ENCODE results near the gene VMAC. TPM values are rescaled to one million over a fixed set of nuclear protein-coding genes. Genes with fewer than 3 reads are reported as not detected.

VMAC gene
- total RNA-seq, 2 experiments from 2014 or later = 23.4 to 25.3 TPM

DNA sequence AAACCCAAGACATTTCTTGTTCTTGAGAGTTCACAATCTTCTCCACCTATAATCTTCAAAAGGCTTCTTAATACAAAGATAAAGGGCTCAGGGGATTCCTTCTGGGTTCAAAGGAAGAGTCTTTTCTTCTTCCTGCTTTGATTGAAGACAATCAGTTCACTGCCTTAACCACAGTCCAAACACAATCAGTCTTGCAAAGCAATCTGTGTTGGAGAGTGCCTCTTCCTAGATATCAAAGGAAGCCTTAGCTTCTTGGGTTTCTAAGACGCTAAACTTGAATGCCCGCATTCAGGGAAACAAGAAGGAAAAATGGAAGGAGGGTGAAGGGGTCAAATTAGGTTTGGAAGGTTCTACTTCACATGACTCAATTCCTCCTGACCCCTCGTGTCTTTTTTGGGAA lies 46.1 kb downstream of the VMAC start:
- ChIA-PET CTCF (interaction anchor here (1.6 to 4.2 kb wide), 2 partner anchors 11 to 17 kb away, joined by 5 to 19 read pairs; no protein-coding TSS in a partner anchor), POLR2A (interaction anchor here (1.0 to 7.4 kb wide), 5 partner anchors 9 to 123 kb away, joined by 3 to 93 read pairs (median 4); no protein-coding TSS in a partner anchor)
- H3K9me3 Mint-ChIP-seq = no peaks in the 10 kb centered on the region
- peak in 3 of 14 experiments; percentile 11 to 54 (median 50) for DNase-seq
- H3K4me1 Mint-ChIP-seq (ENCODE audit: low read depth) = peaks cover 89% of the 10 kb centered on the region
- intact Hi-C loops (cut with DNase I, micrococcal nuclease) = no loop called here
- Histone ChIP-seq H3K27me3 (ENCODE audit: control insufficient read depth in 1 of 2, insufficient read depth in 2 of 2, low read length in 2 of 2) (no peaks in the 10 kb centered on the region), H3K27ac (ENCODE audit: low read depth in 1 of 2, low read length in 2 of 2) (peak overlapping the region in 1 of 2 donors; percentile 49), H3K4me3 (ENCODE audit: low read length) (no peak overlapping the region), H3K4me1 (ENCODE audit: insufficient read depth, low read length) (peaks cover 94% of the 10 kb centered on the region), H3K9me3 (ENCODE audit: control insufficient read depth in 1 of 2, insufficient read depth in 1 of 2, low read length in 2 of 2) (no peaks in the 10 kb centered on the region), H3K36me3 (ENCODE audit: insufficient read depth, low read length) (peaks cover 15% of the 10 kb centered on the region)
- TF ChIP-seq, protein P1, sequence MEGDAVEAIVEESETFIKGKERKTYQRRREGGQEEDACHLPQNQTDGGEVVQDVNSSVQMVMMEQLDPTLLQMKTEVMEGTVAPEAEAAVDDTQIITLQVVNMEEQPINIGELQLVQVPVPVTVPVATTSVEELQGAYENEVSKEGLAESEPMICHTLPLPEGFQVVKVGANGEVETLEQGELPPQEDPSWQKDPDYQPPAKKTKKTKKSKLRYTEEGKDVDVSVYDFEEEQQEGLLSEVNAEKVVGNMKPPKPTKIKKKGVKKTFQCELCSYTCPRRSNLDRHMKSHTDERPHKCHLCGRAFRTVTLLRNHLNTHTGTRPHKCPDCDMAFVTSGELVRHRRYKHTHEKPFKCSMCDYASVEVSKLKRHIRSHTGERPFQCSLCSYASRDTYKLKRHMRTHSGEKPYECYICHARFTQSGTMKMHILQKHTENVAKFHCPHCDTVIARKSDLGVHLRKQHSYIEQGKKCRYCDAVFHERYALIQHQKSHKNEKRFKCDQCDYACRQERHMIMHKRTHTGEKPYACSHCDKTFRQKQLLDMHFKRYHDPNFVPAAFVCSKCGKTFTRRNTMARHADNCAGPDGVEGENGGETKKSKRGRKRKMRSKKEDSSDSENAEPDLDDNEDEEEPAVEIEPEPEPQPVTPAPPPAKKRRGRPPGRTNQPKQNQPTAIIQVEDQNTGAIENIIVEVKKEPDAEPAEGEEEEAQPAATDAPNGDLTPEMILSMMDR (IDR thresholded peaks at IDR 0.05) = no peak
- H3K36me3 Mint-ChIP-seq (ENCODE audit: low read depth) = peaks cover 26% of the 10 kb centered on the region
- ATAC-seq (ENCODE audit: poor library complexity) = no peak
- H3K27me3 Mint-ChIP-seq = no peaks in the 10 kb centered on the region
- H3K4me3 Mint-ChIP-seq = peak overlapping the region; percentile 67
- peak overlapping the region; percentile 92 for H3K27ac Mint-ChIP-seq

- intact Hi-C loops (cut with DNase I, micrococcal nuclease) = no loop called here
- CTCF ChIA-PET = interaction anchor here (1.7 to 2.8 kb wide), 2 partner anchors 10 to 17 kb away, joined by 8 to 13 read pairs; no protein-coding TSS in a partner anchor
- ATAC-seq (ENCODE audit: poor library complexity) (no peak), DNase-seq (peak in 1 of 14 experiments; percentile 33)
- Histone ChIP-seq H3K27ac (ENCODE audit: low read depth in 1 of 2, low read length in 2 of 2) (peak overlapping the region in 1 of 2 donors; percentile 55), H3K9me3 (ENCODE audit: control insufficient read depth in 1 of 2, insufficient read depth in 1 of 2, low read length in 2 of 2) (no peaks in the 10 kb centered on the region), H3K36me3 (ENCODE audit: insufficient read depth, low read length) (peaks cover 14% of the 10 kb centered on the region), H3K4me3 (ENCODE audit: low read length) (no peak overlapping the region), H3K27me3 (ENCODE audit: control insufficient read depth in 1 of 2, insufficient read depth in 2 of 2, low read length in 2 of 2) (no peaks in the 10 kb centered on the region), H3K4me1 (ENCODE audit: insufficient read depth, low read length) (peaks cover 90% of the 10 kb centered on the region)
- H3K27me3 Mint-ChIP-seq = no peaks in the 10 kb centered on the region
- POLR2A ChIA-PET = interaction anchor here (0.8 to 7.4 kb wide), 9 partner anchors 9 to 124 kb away, joined by 3 to 93 read pairs (median 3); partner anchors contain the start of gene NDUFA11
- peak overlapping the region; percentile 92 for H3K27ac Mint-ChIP-seq
- TF ChIP-seq, protein P1 (IDR thresholded peaks at IDR 0.05) = no peak
- H3K4me1 Mint-ChIP-seq (ENCODE audit: low read depth) = peaks cover 87% of the 10 kb centered on the region
- H3K9me3 Mint-ChIP-seq = no peaks in the 10 kb centered on the region
- peaks cover 26% of the 10 kb centered on the region for H3K36me3 Mint-ChIP-seq (ENCODE audit: low read depth)
- peak overlapping the region; percentile 67 for H3K4me3 Mint-ChIP-seq
These were observed 46.7 kb downstream of the VMAC start for GRCh38 chr19:5951338-5951861.

DNA sequence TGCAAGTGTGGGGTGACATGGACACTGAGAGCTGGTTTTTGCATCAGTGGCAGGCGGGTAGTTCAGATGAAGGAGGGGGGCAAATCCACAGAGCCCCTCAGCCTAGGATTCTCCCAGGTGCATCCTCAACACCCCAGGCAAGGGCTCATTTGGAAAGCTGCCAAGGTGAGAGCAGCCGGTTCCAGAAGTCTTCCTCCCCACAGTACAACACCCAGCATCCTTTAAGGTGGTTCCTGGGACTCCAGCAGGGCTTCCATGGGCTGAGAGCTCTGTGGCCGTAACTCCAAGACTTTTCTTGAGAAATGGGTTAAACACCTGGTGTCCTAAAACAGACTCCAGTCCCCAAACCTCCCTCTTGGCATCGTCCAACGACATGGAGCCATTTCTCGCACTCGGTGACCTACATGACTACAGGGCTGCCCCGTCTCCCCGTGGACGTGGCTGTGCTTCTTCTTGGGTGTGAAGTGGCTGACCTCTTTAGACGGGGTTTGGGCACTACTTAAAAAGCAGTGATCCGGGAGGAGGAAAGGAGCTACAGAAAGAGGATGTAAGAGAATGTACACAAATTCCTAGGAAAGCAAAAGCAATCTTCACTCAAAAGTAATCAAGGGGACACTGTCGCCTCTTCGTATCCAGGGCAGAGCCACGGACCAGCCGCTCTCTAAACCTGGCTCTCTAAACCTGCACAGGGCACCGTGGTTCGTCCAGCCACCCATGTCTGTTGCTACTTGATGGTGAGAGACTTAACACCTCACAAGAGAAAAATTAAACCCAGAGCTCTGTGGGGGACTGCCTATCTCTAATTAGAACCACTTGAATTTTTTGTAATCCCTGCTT lies 47.7 kb downstream of the VMAC start:
- TF ChIP-seq, protein P1 (IDR thresholded peaks at IDR 0.05) = no peak
- Mint-ChIP-seq H3K4me1 (ENCODE audit: low read depth) (peaks cover 94% of the 10 kb centered on the region), H3K4me3 (peak overlapping the region; percentile 50), H3K9me3 (no peaks in the 10 kb centered on the region), H3K27ac (peak overlapping the region; percentile 92), H3K36me3 (ENCODE audit: low read depth) (peaks cover 30% of the 10 kb centered on the region), H3K27me3 (no peaks in the 10 kb centered on the region)
- peaks cover 90% of the 10 kb centered on the region for H3K4me1 ChIP-seq (ENCODE audit: insufficient read depth, low read length)
- H3K36me3 ChIP-seq (ENCODE audit: insufficient read depth, low read length) = peaks cover 17% of the 10 kb centered on the region
- no peak overlapping the region for H3K4me3 ChIP-seq (ENCODE audit: low read length)
- H3K27me3 ChIP-seq (ENCODE audit: control insufficient read depth in 1 of 2, insufficient read depth in 2 of 2, low read length in 2 of 2) = no peaks in the 10 kb centered on the region
- ATAC-seq (ENCODE audit: poor library complexity) = no peak
- no peaks in the 10 kb centered on the region for H3K9me3 ChIP-seq (ENCODE audit: control insufficient read depth in 1 of 2, insufficient read depth in 1 of 2, low read length in 2 of 2)
- ChIA-PET POLR2A (interaction anchor here (1.0 to 7.4 kb wide), 6 partner anchors 9 to 49 kb away, joined by 3 to 93 read pairs (median 4); partner anchors contain the start of gene NDUFA11), CTCF (interaction anchor here (1.4 to 2.8 kb wide), 4 partner anchors 9 to 148 kb away, joined by 3 to 13 read pairs (median 6); no protein-coding TSS in a partner anchor)
- no peak for DNase-seq
- peak overlapping the region; percentile 37 to 55 for H3K27ac ChIP-seq (ENCODE audit: low read depth in 1 of 2, low read length in 2 of 2)
- intact Hi-C loops (cut with DNase I, micrococcal nuclease) = loop anchor here in 1 of 2 experiments (1.0 kb wide), 1 partner anchor 10 kb away; no protein-coding TSS in a partner anchor

Data from CD4-positive, alpha-beta T cell (primary cell).